GM12864 (cell line): ENCODE measurements around the gene GRIFIN.

Source experiments
- DNase-seq: peaks from one replicate; pipeline ENCODE4 v3.0.0-alpha.2; 2011; ENCODE audit warnings: low read depth
- H3K4me3 ChIP-seq: 2 replicates; pipeline ENCODE4 v1.5.1; 2011; ENCODE audit warnings: mild to moderate bottlenecking, low read depth, low read length, control low read depth
- CTCF ChIP-seq: IDR thresholded peaks from 2 replicates; pipeline ENCODE4 v1.5.1; 2011; ENCODE audit warnings: low read depth, mild to moderate bottlenecking, moderate library complexity, low read length, control low read depth, inconsistent platforms; ENCODE audit errors: missing control alignments

Gene GRIFIN

GRCh38 chr7:2508327-2509215 is 32.4 kb upstream of the GRIFIN start:
- no peak for DNase-seq
- TF ChIP-seq CTCF, result no peak
- H3K4me3 ChIP-seq, result no peak overlapping the region

GRCh38 chr7:2507917-2508306 is 31.7 kb upstream of the GRIFIN start:
- H3K4me3 ChIP-seq, result no peak overlapping the region
- no peak for TF ChIP-seq CTCF
- DNase-seq, result no peak

- no peak for DNase-seq
These were observed 31.2 kb upstream of the GRIFIN start for GRCh38 chr7:2507208-2507916.

GRCh38 chr7:2505401-2505800 is 29.2 kb upstream of the GRIFIN start:
- no peak for DNase-seq
- no peak overlapping the region for H3K4me3 ChIP-seq
- TF ChIP-seq CTCF, result no peak

More at GRCh38 chr7:2507208-2507916, 31.2 kb upstream of the GRIFIN start:
- no peak overlapping the region for H3K4me3 ChIP-seq
- no peak for TF ChIP-seq CTCF

GRCh38 chr7:2504889-2505375 is 28.7 kb upstream of the GRIFIN start:
- TF ChIP-seq CTCF, result no peak
- no peak for DNase-seq
- H3K4me3 ChIP-seq, result no peak overlapping the region

- no peak for DNase-seq
- H3K4me3 ChIP-seq, result no peak overlapping the region
- TF ChIP-seq CTCF, result no peak
These were observed 28.1 kb upstream of the GRIFIN start for GRCh38 chr7:2504128-2504888.
